ENCODE measurements around the gene SIPA1L3.

Gene SIPA1L3

GRCh38 chr19:37979547-37980082 is 72.6 kb downstream of the SIPA1L3 start (continued):
- TF ChIP-seq ZNF518A (tag by site-specific recombination; conservative IDR thresholded peaks at IDR 0.05; ENCODE audit: low read depth) = 0 out of 2 replicates have a peak, but pooled peaks have one; percentile 1
- peak; percentile 68 for TF ChIP-seq PRDM1 (tag by site-specific recombination; IDR thresholded peaks at IDR 0.05)
- TF ChIP-seq, protein P1, sequence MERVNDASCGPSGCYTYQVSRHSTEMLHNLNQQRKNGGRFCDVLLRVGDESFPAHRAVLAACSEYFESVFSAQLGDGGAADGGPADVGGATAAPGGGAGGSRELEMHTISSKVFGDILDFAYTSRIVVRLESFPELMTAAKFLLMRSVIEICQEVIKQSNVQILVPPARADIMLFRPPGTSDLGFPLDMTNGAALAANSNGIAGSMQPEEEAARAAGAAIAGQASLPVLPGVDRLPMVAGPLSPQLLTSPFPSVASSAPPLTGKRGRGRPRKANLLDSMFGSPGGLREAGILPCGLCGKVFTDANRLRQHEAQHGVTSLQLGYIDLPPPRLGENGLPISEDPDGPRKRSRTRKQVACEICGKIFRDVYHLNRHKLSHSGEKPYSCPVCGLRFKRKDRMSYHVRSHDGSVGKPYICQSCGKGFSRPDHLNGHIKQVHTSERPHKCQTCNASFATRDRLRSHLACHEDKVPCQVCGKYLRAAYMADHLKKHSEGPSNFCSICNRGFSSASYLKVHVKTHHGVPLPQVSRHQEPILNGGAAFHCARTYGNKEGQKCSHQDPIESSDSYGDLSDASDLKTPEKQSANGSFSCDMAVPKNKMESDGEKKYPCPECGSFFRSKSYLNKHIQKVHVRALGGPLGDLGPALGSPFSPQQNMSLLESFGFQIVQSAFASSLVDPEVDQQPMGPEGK (tag by site-specific recombination; IDR thresholded peaks at IDR 0.05) = no peak; the same call in 1 of the 2 replicates
- TF ChIP-seq EGR2 (tag by site-specific recombination; IDR thresholded peaks at IDR 0.05; ENCODE audit: low read depth) = peak; percentile 76
- TF ChIP-seq, protein P2, sequence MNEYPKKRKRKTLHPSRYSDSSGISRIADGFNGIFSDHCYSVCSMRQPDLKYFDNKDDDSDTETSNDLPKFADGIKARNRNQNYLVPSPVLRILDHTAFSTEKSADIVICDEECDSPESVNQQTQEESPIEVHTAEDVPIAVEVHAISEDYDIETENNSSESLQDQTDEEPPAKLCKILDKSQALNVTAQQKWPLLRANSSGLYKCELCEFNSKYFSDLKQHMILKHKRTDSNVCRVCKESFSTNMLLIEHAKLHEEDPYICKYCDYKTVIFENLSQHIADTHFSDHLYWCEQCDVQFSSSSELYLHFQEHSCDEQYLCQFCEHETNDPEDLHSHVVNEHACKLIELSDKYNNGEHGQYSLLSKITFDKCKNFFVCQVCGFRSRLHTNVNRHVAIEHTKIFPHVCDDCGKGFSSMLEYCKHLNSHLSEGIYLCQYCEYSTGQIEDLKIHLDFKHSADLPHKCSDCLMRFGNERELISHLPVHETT (tag by site-specific recombination; IDR thresholded peaks at IDR 0.05) = no peak
- TF ChIP-seq SCRT2 (tag by site-specific recombination; IDR thresholded peaks at IDR 0.05) = peak; percentile 94
- TF ChIP-seq ZBTB17 (tag by site-specific recombination; IDR thresholded peaks at IDR 0.05) = peak; percentile 73; the same call in 1 of the 2 replicates
- no peak for TF ChIP-seq ZFP3 (tag by site-specific recombination; IDR thresholded peaks at IDR 0.05; ENCODE audit: low read depth)
- no peak for TF ChIP-seq ZNF776 (tag by site-specific recombination; IDR thresholded peaks at IDR 0.05; ENCODE audit: borderline replicate concordance)
- TF ChIP-seq ZSCAN30 (tag by site-specific recombination; IDR thresholded peaks at IDR 0.05) = peak; percentile 47; the same call in 1 of the 2 replicates
- no peak for TF ChIP-seq ZNF221 (tag by site-specific recombination; IDR thresholded peaks at IDR 0.05; ENCODE audit: borderline replicate concordance)
- TF ChIP-seq ZNF19 (tag by site-specific recombination; IDR thresholded peaks at IDR 0.05; ENCODE audit: low read depth) = no peak
- no peak for TF ChIP-seq ZNF626 (tag by site-specific recombination; IDR thresholded peaks at IDR 0.05)
- TF ChIP-seq ZNF510 (tag by site-specific recombination; IDR thresholded peaks at IDR 0.05; ENCODE audit: insufficient replicate concordance) = no peak
- no peak for TF ChIP-seq ZNF350 (tag by site-specific recombination; IDR thresholded peaks at IDR 0.05)
- TF ChIP-seq GFI1B (tag by site-specific recombination; IDR thresholded peaks at IDR 0.05) = no peak
- TF ChIP-seq RBAK (tag by site-specific recombination; IDR thresholded peaks at IDR 0.05) = no peak
- TF ChIP-seq, protein P3, sequence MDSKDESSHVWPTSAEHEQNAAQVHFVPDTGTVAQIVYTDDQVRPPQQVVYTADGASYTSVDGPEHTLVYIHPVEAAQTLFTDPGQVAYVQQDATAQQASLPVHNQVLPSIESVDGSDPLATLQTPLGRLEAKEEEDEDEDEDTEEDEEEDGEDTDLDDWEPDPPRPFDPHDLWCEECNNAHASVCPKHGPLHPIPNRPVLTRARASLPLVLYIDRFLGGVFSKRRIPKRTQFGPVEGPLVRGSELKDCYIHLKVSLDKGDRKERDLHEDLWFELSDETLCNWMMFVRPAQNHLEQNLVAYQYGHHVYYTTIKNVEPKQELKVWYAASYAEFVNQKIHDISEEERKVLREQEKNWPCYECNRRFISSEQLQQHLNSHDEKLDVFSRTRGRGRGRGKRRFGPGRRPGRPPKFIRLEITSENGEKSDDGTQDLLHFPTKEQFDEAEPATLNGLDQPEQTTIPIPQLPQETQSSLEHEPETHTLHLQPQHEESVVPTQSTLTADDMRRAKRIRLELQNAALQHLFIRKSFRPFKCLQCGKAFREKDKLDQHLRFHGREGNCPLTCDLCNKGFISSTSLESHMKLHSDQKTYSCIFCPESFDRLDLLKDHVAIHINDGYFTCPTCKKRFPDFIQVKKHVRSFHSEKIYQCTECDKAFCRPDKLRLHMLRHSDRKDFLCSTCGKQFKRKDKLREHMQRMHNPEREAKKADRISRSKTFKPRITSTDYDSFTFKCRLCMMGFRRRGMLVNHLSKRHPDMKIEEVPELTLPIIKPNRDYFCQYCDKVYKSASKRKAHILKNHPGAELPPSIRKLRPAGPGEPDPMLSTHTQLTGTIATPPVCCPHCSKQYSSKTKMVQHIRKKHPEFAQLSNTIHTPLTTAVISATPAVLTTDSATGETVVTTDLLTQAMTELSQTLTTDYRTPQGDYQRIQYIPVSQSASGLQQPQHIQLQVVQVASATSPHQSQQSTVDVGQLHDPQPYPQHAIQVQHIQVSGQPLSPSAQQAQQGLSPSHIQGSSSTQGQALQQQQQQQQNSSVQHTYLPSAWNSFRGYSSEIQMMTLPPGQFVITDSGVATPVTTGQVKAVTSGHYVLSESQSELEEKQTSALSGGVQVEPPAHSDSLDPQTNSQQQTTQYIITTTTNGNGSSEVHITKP (tag by site-specific recombination; IDR thresholded peaks at IDR 0.05) = peak; percentile 75
- TF ChIP-seq ZNF670 (tag by site-specific recombination; IDR thresholded peaks at IDR 0.05; ENCODE audit: low read depth) = no peak
- no peak for TF ChIP-seq BCL11B (tag by site-specific recombination; IDR thresholded peaks at IDR 0.05; ENCODE audit: low read depth)
- TF ChIP-seq, protein P4, sequence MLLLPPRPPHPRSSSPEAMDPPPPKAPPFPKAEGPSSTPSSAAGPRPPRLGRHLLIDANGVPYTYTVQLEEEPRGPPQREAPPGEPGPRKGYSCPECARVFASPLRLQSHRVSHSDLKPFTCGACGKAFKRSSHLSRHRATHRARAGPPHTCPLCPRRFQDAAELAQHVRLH (tag by site-specific recombination; IDR thresholded peaks at IDR 0.05) = no peak
- no peak for TF ChIP-seq ZNF274 (IDR thresholded peaks at IDR 0.05; ENCODE audit: low read length)
- no peak for TF ChIP-seq ZNF274 (tag by site-specific recombination; IDR thresholded peaks at IDR 0.05; ENCODE audit: borderline replicate concordance)
- no peak for TF ChIP-seq ZNF571 (tag by site-specific recombination; IDR thresholded peaks at IDR 0.05)
- no peak for TF ChIP-seq ZNF514 (tag by site-specific recombination; IDR thresholded peaks at IDR 0.05)
- TF ChIP-seq ZNF211 (tag by site-specific recombination; IDR thresholded peaks at IDR 0.05; ENCODE audit: low read depth) = no peak
- TF ChIP-seq ZBTB48 (tag by site-specific recombination; IDR thresholded peaks at IDR 0.05) = peak; percentile 71; the same call in 1 of the 2 replicates
- TF ChIP-seq IKZF3 (tag by site-specific recombination; IDR thresholded peaks at IDR 0.05) = peak; percentile 57
